Lower leg skin (tissue), 3 donors: ENCODE measurements around the gene PARP11.

Source experiments
- CTCF ChIP-seq, 3 donors: fragments of 450-650 bp; IDR thresholded peaks; one replicate each; pipeline ENCODE4 v1.5.1; 2016; ENCODE audit warnings: antibody characterized with exemption in 3 of 3, mild to moderate bottlenecking in 3 of 3, moderate library complexity in 2 of 3
- POLR2A ChIP-seq, 2 donors: fragments of 450-650 bp; IDR thresholded peaks; one replicate each; pipeline ENCODE4 v1.6.1; 2016 to 2017; ENCODE audit warnings: antibody characterized with exemption in 2 of 2, mild to moderate bottlenecking in 1 of 2, moderate library complexity in 1 of 2

- TF ChIP-seq CTCF (IDR thresholded peaks at IDR 0.05) (no peak), POLR2A (IDR thresholded peaks at IDR 0.05) (no peak)
Observed at GRCh38 chr12:3921526-3921925, 48.3 kb upstream of the PARP11 start.
